ENCODE data around the gene ERO1B. TPM values are rescaled to one million over a fixed set of nuclear protein-coding genes. Genes with fewer than 3 reads are reported as not detected.

ERO1B gene
- total RNA-seq, 2 experiments from 2014 or later, result 2.6 to 4.8 TPM

- CTCF ChIA-PET, result no interaction called here
- Mint-ChIP-seq H3K36me3 (no peaks in the 10 kb centered on the region), H3K4me3 (no peak overlapping the region), H3K9me3 (ENCODE audit: low read depth) (no peaks in the 10 kb centered on the region), H3K4me1 (no peaks in the 10 kb centered on the region), H3K27me3 (peaks cover 6% of the 10 kb centered on the region), H3K27ac (no peak overlapping the region)
- ATAC-seq (no peak), DNase-seq (no peak)
These were observed 31.7 kb upstream of the ERO1B start for GRCh38 chr1:236313427-236313826.

GRCh38 chr1:236311040-236311439, 29.3 kb upstream of the ERO1B start:
- Mint-ChIP-seq H3K27me3 (peaks cover 6% of the 10 kb centered on the region), H3K9me3 (ENCODE audit: low read depth) (no peaks in the 10 kb centered on the region), H3K4me1 (no peaks in the 10 kb centered on the region), H3K36me3 (no peaks in the 10 kb centered on the region), H3K27ac (no peak overlapping the region), H3K4me3 (no peak overlapping the region)
- CTCF ChIA-PET, result no interaction called here
- no peak for DNase-seq
- no peak for ATAC-seq

- Mint-ChIP-seq H3K27me3 (peaks cover 6% of the 10 kb centered on the region), H3K4me3 (no peak overlapping the region), H3K4me1 (no peaks in the 10 kb centered on the region), H3K27ac (no peak overlapping the region), H3K36me3 (no peaks in the 10 kb centered on the region), H3K9me3 (ENCODE audit: low read depth) (no peaks in the 10 kb centered on the region)
- ATAC-seq (no peak), DNase-seq (no peak)
- CTCF ChIA-PET, result no interaction called here
These were observed 27.1 kb upstream of the ERO1B start for GRCh38 chr1:236308827-236309226.

- Mint-ChIP-seq H3K4me3 (no peak overlapping the region), H3K36me3 (no peaks in the 10 kb centered on the region), H3K27me3 (peaks cover 6% of the 10 kb centered on the region), H3K27ac (no peak overlapping the region), H3K4me1 (no peaks in the 10 kb centered on the region), H3K9me3 (ENCODE audit: low read depth) (no peaks in the 10 kb centered on the region)
- DNase-seq (no peak), ATAC-seq (no peak)
- CTCF ChIA-PET, result no interaction called here
These were observed 25.7 kb upstream of the ERO1B start for GRCh38 chr1:236307435-236307834.

- Mint-ChIP-seq H3K27me3 (no peaks in the 10 kb centered on the region), H3K9me3 (ENCODE audit: low read depth) (no peaks in the 10 kb centered on the region), H3K4me1 (no peaks in the 10 kb centered on the region), H3K27ac (no peak overlapping the region), H3K4me3 (no peak overlapping the region), H3K36me3 (no peaks in the 10 kb centered on the region)
- ATAC-seq (no peak), DNase-seq (no peak)
- CTCF ChIA-PET, result interaction anchor here (1.3 kb wide), 1 partner anchor 10 kb away, joined by 4 read pairs; no protein-coding TSS in a partner anchor
These were observed 22.9 kb upstream of the ERO1B start for GRCh38 chr1:236304682-236305081.

- Mint-ChIP-seq H3K27me3 (peaks cover 4% of the 10 kb centered on the region), H3K36me3 (no peaks in the 10 kb centered on the region), H3K27ac (no peak overlapping the region), H3K4me1 (no peaks in the 10 kb centered on the region), H3K4me3 (no peak overlapping the region), H3K9me3 (ENCODE audit: low read depth) (no peaks in the 10 kb centered on the region)
- ATAC-seq (no peak), DNase-seq (no peak)
- CTCF ChIA-PET, result interaction anchor here (1.3 kb wide), 1 partner anchor 9 kb away, joined by 4 read pairs; no protein-coding TSS in a partner anchor
These were observed 21.9 kb upstream of the ERO1B start for GRCh38 chr1:236303675-236304074.

- Mint-ChIP-seq H3K4me3 (no peak overlapping the region), H3K27ac (no peak overlapping the region), H3K36me3 (no peaks in the 10 kb centered on the region), H3K4me1 (no peaks in the 10 kb centered on the region), H3K27me3 (peaks cover 4% of the 10 kb centered on the region), H3K9me3 (ENCODE audit: low read depth) (no peaks in the 10 kb centered on the region)
- DNase-seq (no peak), ATAC-seq (no peak)
- CTCF ChIA-PET, result no interaction called here
These were observed 21.2 kb upstream of the ERO1B start for GRCh38 chr1:236302941-236303340.

- CTCF ChIA-PET, result no interaction called here
- ATAC-seq (no peak), DNase-seq (no peak)
- Mint-ChIP-seq H3K9me3 (ENCODE audit: low read depth) (no peaks in the 10 kb centered on the region), H3K27me3 (peaks cover 5% of the 10 kb centered on the region), H3K4me3 (no peak overlapping the region), H3K27ac (no peak overlapping the region), H3K4me1 (no peaks in the 10 kb centered on the region), H3K36me3 (no peaks in the 10 kb centered on the region)
These were observed 20.2 kb upstream of the ERO1B start for GRCh38 chr1:236301958-236302335.

- Mint-ChIP-seq H3K27ac (no peak overlapping the region), H3K27me3 (peaks cover 5% of the 10 kb centered on the region), H3K4me3 (no peak overlapping the region), H3K9me3 (ENCODE audit: low read depth) (no peaks in the 10 kb centered on the region), H3K36me3 (no peaks in the 10 kb centered on the region), H3K4me1 (no peaks in the 10 kb centered on the region)
- CTCF ChIA-PET, result no interaction called here
- DNase-seq, result no peak
- no peak for ATAC-seq
These were observed 19.6 kb upstream of the ERO1B start for GRCh38 chr1:236301080-236301957.

GRCh38 chr1:236297161-236297560, 15.4 kb upstream of the ERO1B start:
- Mint-ChIP-seq H3K4me1 (no peaks in the 10 kb centered on the region), H3K27me3 (peaks cover 5% of the 10 kb centered on the region), H3K36me3 (no peaks in the 10 kb centered on the region), H3K4me3 (no peak overlapping the region), H3K9me3 (ENCODE audit: low read depth) (no peaks in the 10 kb centered on the region), H3K27ac (no peak overlapping the region)
- CTCF ChIA-PET, result no interaction called here
- ATAC-seq (no peak), DNase-seq (no peak)

- H3K27ac Mint-ChIP-seq, result no peak overlapping the region
- no peak for ATAC-seq
- H3K9me3 Mint-ChIP-seq (ENCODE audit: low read depth), result no peaks in the 10 kb centered on the region
- no peaks in the 10 kb centered on the region for H3K36me3 Mint-ChIP-seq
- H3K4me3 Mint-ChIP-seq, result no peak overlapping the region
- CTCF ChIA-PET, result no interaction called here
- peaks cover 6% of the 10 kb centered on the region for H3K27me3 Mint-ChIP-seq
- no peaks in the 10 kb centered on the region for H3K4me1 Mint-ChIP-seq
- no peak for DNase-seq
These were observed 10.7 kb upstream of the ERO1B start for GRCh38 chr1:236292425-236292824.

GRCh38 chr1:236289492-236290131, 7.9 kb upstream of the ERO1B start:
- DNase-seq, result no peak
- Mint-ChIP-seq H3K27me3 (peaks cover 11% of the 10 kb centered on the region), H3K4me1 (peaks cover 8% of the 10 kb centered on the region), H3K4me3 (no peak overlapping the region), H3K36me3 (no peaks in the 10 kb centered on the region), H3K9me3 (ENCODE audit: low read depth) (no peaks in the 10 kb centered on the region), H3K27ac (no peak overlapping the region)
- no peak for ATAC-seq
- CTCF ChIA-PET, result no interaction called here

- no peak overlapping the region for H3K4me3 Mint-ChIP-seq
- ATAC-seq, result no peak
- H3K27ac Mint-ChIP-seq, result no peak overlapping the region
- peaks cover 11% of the 10 kb centered on the region for H3K27me3 Mint-ChIP-seq
- H3K4me1 Mint-ChIP-seq, result peaks cover 17% of the 10 kb centered on the region
- CTCF ChIA-PET, result no interaction called here
- no peak for DNase-seq
- H3K9me3 Mint-ChIP-seq (ENCODE audit: low read depth), result no peaks in the 10 kb centered on the region
- no peaks in the 10 kb centered on the region for H3K36me3 Mint-ChIP-seq
These were observed 6.8 kb upstream of the ERO1B start for GRCh38 chr1:236288620-236288976.

Measured in activated CD8-positive, alpha-beta memory T cell treated with anti-CD3 and anti-CD28 coated beads, Interleukin-2, amount 10 ng/mL, durations not matched to agents 7 days and 5 days (primary cell).